IPS DF 4.7 (cell line): ENCODE results near the gene AP5Z1.

ENCODE experiments used
- DNase-seq: peaks from one replicate; pipeline ENCODE4 v3.0.0-alpha.2; 2013; ENCODE audit warnings: low spot score; ENCODE audit errors: extremely low read depth

AP5Z1 gene

DNA sequence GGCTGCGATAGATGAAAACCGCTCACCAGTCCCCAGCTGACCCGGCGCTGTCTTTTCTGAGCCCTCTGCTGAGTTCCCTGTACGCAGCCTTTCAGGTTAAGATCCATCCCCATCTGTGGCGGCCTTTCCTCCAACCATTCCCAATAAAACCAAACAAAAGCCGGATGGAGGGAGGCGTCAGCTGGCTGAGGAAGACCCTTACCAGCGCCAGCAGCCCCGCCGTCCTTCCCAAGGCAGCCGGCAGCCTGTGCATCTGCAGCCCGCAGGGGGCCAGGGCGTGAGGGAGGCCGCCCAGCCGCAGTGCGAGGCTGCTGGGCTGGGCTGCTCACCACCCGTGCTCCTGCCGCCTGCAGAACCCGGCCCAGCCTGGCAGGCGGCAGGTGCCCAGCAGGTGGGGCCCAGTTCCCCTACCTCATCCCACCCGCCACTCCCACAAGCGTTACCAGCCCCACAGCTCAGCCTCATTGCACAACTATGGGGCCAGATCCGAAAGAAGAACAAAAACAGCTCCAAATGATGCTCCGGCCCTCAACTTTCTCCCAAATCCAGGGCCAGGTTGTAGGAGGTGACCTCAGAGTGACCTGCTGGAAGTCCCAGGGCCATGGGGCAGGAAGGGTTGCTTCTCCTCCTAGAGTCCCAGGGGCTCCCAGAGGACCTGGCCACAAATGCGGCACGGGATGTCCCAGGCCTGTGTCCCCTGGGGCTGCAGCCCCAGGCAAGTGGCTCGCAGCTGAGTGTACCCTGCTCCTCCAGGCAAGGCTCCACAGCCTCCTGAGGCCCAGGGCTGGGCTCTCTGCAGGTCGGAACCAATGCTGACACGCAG, 62.6 kb downstream of the AP5Z1 start:
- DNase-seq = no peak

DNA sequence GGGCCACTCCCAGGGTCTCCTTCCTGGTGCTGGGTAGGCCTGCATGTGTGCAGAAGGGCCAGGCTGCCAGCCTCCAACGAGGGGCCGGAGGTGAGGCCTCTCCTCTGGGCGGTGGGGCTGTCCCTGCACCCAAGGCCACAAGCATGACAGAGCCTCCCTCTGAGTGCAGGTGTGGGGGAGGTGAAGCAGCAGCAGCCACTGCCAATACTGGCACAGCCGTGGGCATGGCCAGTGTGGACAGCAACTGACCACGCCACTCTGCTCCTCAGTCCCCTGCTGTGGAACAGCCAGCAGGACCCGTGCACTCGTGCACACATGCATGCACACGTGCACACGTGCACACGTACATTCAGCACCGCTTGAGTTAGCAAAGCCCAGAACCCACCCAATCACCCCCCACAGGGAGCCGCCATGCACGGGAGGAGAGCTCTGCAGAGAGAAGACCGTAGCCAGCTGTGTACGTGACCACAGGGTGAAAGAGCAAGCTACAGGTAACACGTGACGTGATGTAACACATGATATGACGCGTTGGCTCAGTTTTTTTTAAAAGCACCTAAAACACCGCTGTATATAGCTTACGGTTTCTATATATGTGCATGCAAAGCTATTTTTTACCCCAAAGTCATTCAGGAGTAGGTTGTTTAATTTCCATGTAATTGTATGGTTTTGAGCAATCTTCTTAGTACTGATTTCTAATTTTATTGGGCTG, 63.4 kb downstream of the AP5Z1 start:
- no peak for DNase-seq

DNA sequence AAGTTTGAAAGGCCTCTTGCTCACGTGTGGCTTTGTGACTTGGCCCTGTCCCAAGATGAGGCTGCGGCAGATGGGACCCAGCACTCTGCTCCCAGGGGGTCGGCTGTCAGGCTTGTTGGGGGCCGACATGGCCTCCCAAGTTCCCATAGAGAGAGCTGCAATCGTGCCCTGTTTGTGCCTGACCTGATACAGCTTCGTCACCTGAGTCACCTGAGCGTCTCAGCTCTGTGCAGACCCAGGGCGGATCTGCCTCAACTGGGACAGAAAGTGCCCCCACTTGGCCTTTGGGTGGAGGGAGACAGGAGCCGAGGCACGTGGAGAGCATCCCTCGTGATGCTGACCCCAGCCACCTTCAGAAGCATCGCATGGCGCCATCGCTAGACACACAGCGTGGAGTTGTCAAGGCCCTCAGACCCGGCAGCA, 64.7 kb downstream of the AP5Z1 start:
- DNase-seq = no peak
